Measurements from ENCODE around the gene TADA1. TPM values are rescaled to one million over a fixed set of nuclear protein-coding genes. Genes with fewer than 3 reads are reported as not detected.
A peak's percentile ranks its signal among the peaks of the same experiment; 100 is the strongest.

The TADA1 gene
- total RNA-seq, 4 donors from 2014 or later, result 10.4 to 16.6 (median 13.1) TPM

DNA sequence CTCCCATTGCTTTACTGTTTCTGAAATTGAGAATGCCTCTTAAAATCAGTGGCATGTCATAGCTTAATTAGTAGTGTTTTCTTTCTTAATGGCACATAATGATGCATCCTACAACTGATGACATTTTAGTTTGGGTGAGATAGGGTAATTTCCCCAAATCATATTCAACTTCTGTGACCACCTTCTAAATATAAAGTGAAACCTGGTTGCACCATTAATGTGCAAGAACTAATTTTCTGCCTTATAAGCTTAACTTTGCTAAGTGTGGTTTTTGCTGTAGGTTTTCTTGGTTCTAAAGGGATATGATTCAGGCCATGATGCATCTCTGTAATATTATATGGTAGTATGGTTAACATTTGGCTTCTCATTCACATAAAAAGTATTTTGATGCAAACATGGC, 27.9 kb downstream of the TADA1 start:
- peaks cover 0 to 50% (median 23%) of the 10 kb centered on the region in 4 donors for H3K4me1 ChIP-seq
- no peak for DNase-seq (ENCODE audit: low spot score in 2 of 2)
- no peaks in the 10 kb centered on the region for H3K27me3 ChIP-seq
- no peak for TF ChIP-seq POLR2A (IDR thresholded peaks at IDR 0.05)
- no peak for TF ChIP-seq EP300 (IDR thresholded peaks at IDR 0.05)
- no peak for TF ChIP-seq CTCF (IDR thresholded peaks at IDR 0.05)
- H3K9me3 ChIP-seq, result no peaks in the 10 kb centered on the region
- peaks cover 3 to 98% (median 5%) of the 10 kb centered on the region in 3 donors for H3K36me3 ChIP-seq
- no peak overlapping the region for H3K27ac ChIP-seq
- H3K4me3 ChIP-seq, result no peak overlapping the region

DNA sequence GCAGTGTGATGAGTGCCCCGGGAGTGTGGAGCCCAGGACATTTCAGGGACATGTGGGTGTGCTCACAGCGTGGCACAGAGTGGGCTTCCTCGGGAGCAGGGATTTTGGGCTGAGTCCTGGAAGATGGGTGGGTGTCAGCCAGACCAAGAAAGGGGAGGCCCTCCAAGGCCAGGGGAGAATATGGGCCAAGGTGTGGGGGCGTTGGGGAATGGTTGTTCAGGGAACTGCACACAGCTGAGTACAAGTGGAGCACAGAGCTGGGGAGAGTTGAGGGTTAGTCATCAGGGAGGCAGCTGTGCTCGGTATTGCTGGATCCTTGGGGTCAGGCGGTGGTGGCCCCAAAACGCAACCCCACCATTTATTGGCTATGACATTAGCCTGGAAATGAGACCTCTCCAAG, 31.3 kb downstream of the TADA1 start:
- no peak for DNase-seq (ENCODE audit: low spot score in 2 of 2)
- Histone ChIP-seq H3K27me3 (no peaks in the 10 kb centered on the region), H3K4me3 (no peak overlapping the region), H3K36me3 (peaks cover 0 to 89% (median 5%) of the 10 kb centered on the region in 3 donors), H3K4me1 (peaks cover 0 to 62% (median 38%) of the 10 kb centered on the region in 4 donors), H3K9me3 (no peaks in the 10 kb centered on the region), H3K27ac (peak overlapping the region in 3 of 4 donors; percentile 57 to 71 (median 62))
- TF ChIP-seq POLR2A (IDR thresholded peaks at IDR 0.05), result no peak
- no peak for TF ChIP-seq CTCF (IDR thresholded peaks at IDR 0.05)
- TF ChIP-seq EP300 (IDR thresholded peaks at IDR 0.05), result no peak
- 38 to 44% methylated on average over 7 of the region's 7 CpGs for WGBS, 2 donors

DNA sequence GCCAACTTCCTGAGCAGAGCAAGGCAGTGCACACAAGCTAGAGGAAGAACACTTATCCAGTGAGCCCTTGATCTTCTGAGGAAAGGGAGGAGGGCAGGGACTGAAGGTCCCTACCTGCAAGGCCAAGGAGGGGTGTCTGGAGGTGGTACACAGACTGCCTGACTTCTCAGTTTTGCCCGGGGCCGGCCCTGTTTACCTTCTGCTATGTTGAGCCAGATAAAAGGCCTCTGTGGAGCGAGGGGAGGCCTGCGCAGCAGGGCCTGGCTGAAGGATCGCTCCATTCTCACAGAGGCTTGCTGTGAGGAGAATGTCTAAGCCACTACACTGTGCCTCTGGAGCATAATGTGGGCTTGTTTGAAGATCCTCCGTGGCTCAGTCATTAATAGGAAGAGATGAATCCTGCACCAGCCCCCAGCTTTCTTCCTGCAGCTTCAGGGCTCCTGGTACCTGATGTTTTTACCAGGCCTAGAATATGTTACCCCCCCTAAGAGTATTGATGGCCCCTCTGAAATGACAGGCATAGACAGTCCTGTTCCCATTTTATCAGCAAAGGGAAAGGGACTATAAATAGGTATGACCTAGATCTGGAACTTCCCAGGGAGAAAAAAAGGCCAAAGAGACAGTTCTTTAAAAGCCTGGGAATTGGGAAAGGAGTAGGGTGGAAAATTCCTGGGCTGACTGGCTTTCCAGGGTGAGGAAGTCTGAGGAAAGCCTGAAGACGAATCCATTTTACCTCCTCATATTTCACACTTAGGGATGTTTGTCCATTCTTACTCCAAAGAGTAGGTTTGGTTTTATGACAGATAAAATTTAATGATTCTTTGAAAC, 32.1 kb downstream of the TADA1 start:
- Histone ChIP-seq H3K4me1 (peaks cover 0 to 62% (median 38%) of the 10 kb centered on the region in 4 donors), H3K27ac (peak overlapping the region in 3 of 4 donors; percentile 57 to 71 (median 62)), H3K9me3 (no peaks in the 10 kb centered on the region), H3K27me3 (no peaks in the 10 kb centered on the region), H3K36me3 (peaks cover 0 to 81% (median 5%) of the 10 kb centered on the region in 3 donors), H3K4me3 (no peak overlapping the region)
- DNase-seq (ENCODE audit: low spot score in 2 of 2), result no peak
- 23 to 43% methylated on average over 7 of the region's 7 CpGs for WGBS, 2 donors
- no peak for TF ChIP-seq EP300 (IDR thresholded peaks at IDR 0.05)
- no peak for TF ChIP-seq POLR2A (IDR thresholded peaks at IDR 0.05)
- no peak for TF ChIP-seq CTCF (IDR thresholded peaks at IDR 0.05)

DNA sequence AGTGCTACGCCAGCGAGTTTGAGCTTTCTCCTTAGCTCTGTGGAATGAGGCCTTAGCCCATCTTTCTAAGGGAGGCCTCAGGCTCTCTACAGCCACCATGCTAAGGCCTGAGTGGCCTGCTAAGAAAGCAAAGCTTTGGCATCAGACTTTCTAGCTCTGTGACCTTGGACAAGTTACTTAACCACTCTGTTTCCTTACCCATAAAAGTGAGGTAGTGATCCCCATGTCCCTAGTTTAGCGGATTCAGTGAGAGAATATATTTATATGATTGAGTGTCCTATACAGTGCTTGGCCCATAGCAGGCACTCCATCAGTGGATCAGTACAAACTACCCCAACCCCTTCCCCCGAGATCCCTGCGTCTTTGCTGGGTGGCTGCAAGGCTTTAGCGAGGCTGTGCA, 32.7 kb downstream of the TADA1 start:
- no peak for DNase-seq (ENCODE audit: low spot score in 2 of 2)
- Histone ChIP-seq H3K27ac (peak overlapping the region in 3 of 4 donors; percentile 57 to 71 (median 62)), H3K27me3 (no peaks in the 10 kb centered on the region), H3K4me3 (no peak overlapping the region), H3K4me1 (peaks cover 0 to 66% (median 43%) of the 10 kb centered on the region in 4 donors), H3K36me3 (peaks cover 0 to 74% (median 5%) of the 10 kb centered on the region in 3 donors), H3K9me3 (no peaks in the 10 kb centered on the region)
- 87 to 100% methylated on average over 6 of the region's 6 CpGs for WGBS, 2 donors
- TF ChIP-seq POLR2A (IDR thresholded peaks at IDR 0.05) (no peak), CTCF (IDR thresholded peaks at IDR 0.05) (no peak), EP300 (IDR thresholded peaks at IDR 0.05) (no peak)

All from tibial nerve (tissue), 4 donors.